ENCODE data around the gene OPA1. TPM values are rescaled to one million over a fixed set of nuclear protein-coding genes. Genes with fewer than 3 reads are reported as not detected.

OPA1 gene
- total RNA-seq, 1 experiment from 2014 or later: 62.5 TPM

- peaks cover 7% of the 10 kb centered on the region for H3K9me3 Mint-ChIP-seq (ENCODE audit: unreplicated experiment)
- no TSS peak for BruUV-seq (replicated peaks)
- no peak for DNase-seq (ENCODE audit: unreplicated experiment)
- no peaks in the 10 kb centered on the region for H3K36me3 Mint-ChIP-seq (ENCODE audit: insufficient read depth, unreplicated experiment)
- ChIA-PET POLR2A (no interaction called here), CTCF (no interaction called here)
- H3K4me1 Mint-ChIP-seq (ENCODE audit: insufficient read depth, unreplicated experiment): no peaks in the 10 kb centered on the region
- TF ChIP-seq, protein P1, sequence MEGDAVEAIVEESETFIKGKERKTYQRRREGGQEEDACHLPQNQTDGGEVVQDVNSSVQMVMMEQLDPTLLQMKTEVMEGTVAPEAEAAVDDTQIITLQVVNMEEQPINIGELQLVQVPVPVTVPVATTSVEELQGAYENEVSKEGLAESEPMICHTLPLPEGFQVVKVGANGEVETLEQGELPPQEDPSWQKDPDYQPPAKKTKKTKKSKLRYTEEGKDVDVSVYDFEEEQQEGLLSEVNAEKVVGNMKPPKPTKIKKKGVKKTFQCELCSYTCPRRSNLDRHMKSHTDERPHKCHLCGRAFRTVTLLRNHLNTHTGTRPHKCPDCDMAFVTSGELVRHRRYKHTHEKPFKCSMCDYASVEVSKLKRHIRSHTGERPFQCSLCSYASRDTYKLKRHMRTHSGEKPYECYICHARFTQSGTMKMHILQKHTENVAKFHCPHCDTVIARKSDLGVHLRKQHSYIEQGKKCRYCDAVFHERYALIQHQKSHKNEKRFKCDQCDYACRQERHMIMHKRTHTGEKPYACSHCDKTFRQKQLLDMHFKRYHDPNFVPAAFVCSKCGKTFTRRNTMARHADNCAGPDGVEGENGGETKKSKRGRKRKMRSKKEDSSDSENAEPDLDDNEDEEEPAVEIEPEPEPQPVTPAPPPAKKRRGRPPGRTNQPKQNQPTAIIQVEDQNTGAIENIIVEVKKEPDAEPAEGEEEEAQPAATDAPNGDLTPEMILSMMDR (IDR thresholded peaks at IDR 0.05; ENCODE audit: unreplicated experiment): no peak
- H3K27me3 Mint-ChIP-seq (ENCODE audit: insufficient read depth, unreplicated experiment): peaks cover 12% of the 10 kb centered on the region
- intact Hi-C loops (cut with micrococcal nuclease): no loop called here
- H3K4me3 Mint-ChIP-seq (ENCODE audit: unreplicated experiment): no peak overlapping the region
- no peak overlapping the region for H3K27ac Mint-ChIP-seq (ENCODE audit: low read depth, unreplicated experiment)
Measured at GRCh38 chr3:193546129-193546528, 46.9 kb upstream of the OPA1 start.

GRCh38 chr3:193548406-193548805 lies 44.6 kb upstream of the OPA1 start:
- no peak overlapping the region for H3K4me3 Mint-ChIP-seq (ENCODE audit: unreplicated experiment)
- intact Hi-C loops (cut with micrococcal nuclease): no loop called here
- H3K27me3 Mint-ChIP-seq (ENCODE audit: insufficient read depth, unreplicated experiment): peaks cover 19% of the 10 kb centered on the region
- POLR2A ChIA-PET: interaction anchor here (0.6 to 1.4 kb wide), 2 partner anchors 18 to 844 kb away, joined by 3 read pairs; no protein-coding TSS in a partner anchor
- H3K9me3 Mint-ChIP-seq (ENCODE audit: unreplicated experiment): peaks cover 7% of the 10 kb centered on the region
- CTCF ChIA-PET: interaction anchor here (0.5 to 1.2 kb wide), 4 partner anchors 24 to 626 kb away, joined by 3 read pairs; no protein-coding TSS in a partner anchor
- no TSS peak for BruUV-seq (replicated peaks)
- no peaks in the 10 kb centered on the region for H3K4me1 Mint-ChIP-seq (ENCODE audit: insufficient read depth, unreplicated experiment)
- TF ChIP-seq, protein P1 (IDR thresholded peaks at IDR 0.05; ENCODE audit: unreplicated experiment): no peak
- no peaks in the 10 kb centered on the region for H3K36me3 Mint-ChIP-seq (ENCODE audit: insufficient read depth, unreplicated experiment)
- no peak for DNase-seq (ENCODE audit: unreplicated experiment)
- no peak overlapping the region for H3K27ac Mint-ChIP-seq (ENCODE audit: low read depth, unreplicated experiment)

- Mint-ChIP-seq H3K4me3 (ENCODE audit: unreplicated experiment) (no peak overlapping the region), H3K27ac (ENCODE audit: low read depth, unreplicated experiment) (no peak overlapping the region), H3K36me3 (ENCODE audit: insufficient read depth, unreplicated experiment) (no peaks in the 10 kb centered on the region), H3K9me3 (ENCODE audit: unreplicated experiment) (no peaks in the 10 kb centered on the region), H3K4me1 (ENCODE audit: insufficient read depth, unreplicated experiment) (no peaks in the 10 kb centered on the region), H3K27me3 (ENCODE audit: insufficient read depth, unreplicated experiment) (peaks cover 49% of the 10 kb centered on the region)
- DNase-seq (ENCODE audit: unreplicated experiment): no peak
- ChIA-PET CTCF (interaction anchor here (0.9 to 2.3 kb wide), 3 partner anchors 9 to 529 kb away, joined by 3 to 6 read pairs (median 4); no protein-coding TSS in a partner anchor), POLR2A (no interaction called here)
- no TSS peak for BruUV-seq (replicated peaks)
- intact Hi-C loops (cut with micrococcal nuclease): no loop called here
- TF ChIP-seq, protein P1 (IDR thresholded peaks at IDR 0.05; ENCODE audit: unreplicated experiment): no peak
Measured at GRCh38 chr3:193552923-193553322, 40.1 kb upstream of the OPA1 start.

GRCh38 chr3:193553586-193553985 lies 39.4 kb upstream of the OPA1 start:
- intact Hi-C loops (cut with micrococcal nuclease): no loop called here
- DNase-seq (ENCODE audit: unreplicated experiment): no peak
- Mint-ChIP-seq H3K4me3 (ENCODE audit: unreplicated experiment) (no peak overlapping the region), H3K27me3 (ENCODE audit: insufficient read depth, unreplicated experiment) (peaks cover 51% of the 10 kb centered on the region), H3K36me3 (ENCODE audit: insufficient read depth, unreplicated experiment) (no peaks in the 10 kb centered on the region), H3K27ac (ENCODE audit: low read depth, unreplicated experiment) (no peak overlapping the region), H3K4me1 (ENCODE audit: insufficient read depth, unreplicated experiment) (no peaks in the 10 kb centered on the region), H3K9me3 (ENCODE audit: unreplicated experiment) (no peaks in the 10 kb centered on the region)
- no TSS peak for BruUV-seq (replicated peaks)
- ChIA-PET POLR2A (no interaction called here), CTCF (interaction anchor here (2.3 kb wide), 1 partner anchor 91 kb away, joined by 6 read pairs; no protein-coding TSS in a partner anchor)
- TF ChIP-seq, protein P1 (IDR thresholded peaks at IDR 0.05; ENCODE audit: unreplicated experiment): no peak

Data from MCF 10A (cell line).